PC-3 (cell line): ENCODE measurements around the gene ZNF277. TPM values are rescaled to one million over a fixed set of nuclear protein-coding genes. Genes with fewer than 3 reads are reported as not detected.

ENCODE experiments used
- ATAC-seq: fragments of 200-7000 bp; cut with Tn5 transposase; 2 replicates; pipeline ENCODE4 v1.9.1; 2020; ENCODE audit warnings: mild to moderate bottlenecking, moderate library complexity
- BruUV-seq: library from RNA; stranded (reverse); fragments of 400-500 nt; replicated peaks from 2 replicates; lab custom pipeline; 2021; lab: Mats Ljungman, UMichigan
- CTCF ChIA-PET: fragments of 300-600 bp; sonication (Branson Sonifier 250); formaldehyde crosslinking; loops from one replicate; lab custom pipeline; 2022; ENCODE audit warnings: antibody characterized with exemption; lab: Charles Lee
- POLR2A ChIA-PET: fragments of 300-600 bp; sonication (Branson Sonifier 250); formaldehyde crosslinking; loops from one replicate; lab custom pipeline; 2022; ENCODE audit warnings: antibody characterized with exemption; ENCODE audit not compliant: unreplicated experiment; lab: Charles Lee
- DNase-seq: peaks from one replicate; pipeline ENCODE4 v3.0.0-alpha.2; 2015
- H2AFZ ChIP-seq: fragments of 300-600 bp; sonication (generic); 2 replicates; pipeline ENCODE4 v1.6.0; 2016; ENCODE audit warnings: antibody characterized with exemption, low read length
- H3F3A ChIP-seq: fragments of 300-600 bp; sonication (generic); one replicate; pipeline ENCODE4 v1.6.0; 2017; ENCODE audit warnings: antibody characterized with exemption, low read length, control low read depth, mild to moderate bottlenecking; ENCODE audit not compliant: unreplicated experiment
- H3K27ac ChIP-seq: fragments of 300-600 bp; sonication (generic); 2 replicates; pipeline ENCODE4 v1.5.1; 2016; ENCODE audit warnings: mild to moderate bottlenecking, low read length
- H3K27me3 ChIP-seq: fragments of 300-600 bp; sonication (generic); 2 replicates; pipeline ENCODE4 v1.6.1; 2016; ENCODE audit warnings: low read length, mixed read lengths
- H3K36me3 ChIP-seq: fragments of 300-600 bp; sonication (generic); 2 replicates; pipeline ENCODE4 v1.6.1; 2016; ENCODE audit warnings: low read depth, mixed run types, low read length, mixed read lengths
- H3K4me1 ChIP-seq: fragments of 300-600 bp; sonication (generic); 2 replicates; pipeline ENCODE4 v1.5.1; 2016; ENCODE audit warnings: low read length; ENCODE audit not compliant: insufficient read depth
- H3K4me2 ChIP-seq: fragments of 300-600 bp; sonication (generic); 2 replicates; pipeline ENCODE4 v1.6.0; 2016; ENCODE audit warnings: low read length
- H3K4me3 ChIP-seq: fragments of 300-600 bp; sonication (generic); 2 replicates; pipeline ENCODE4 v1.5.1; 2016; ENCODE audit warnings: mild to moderate bottlenecking, low read length, mixed read lengths
- H3K79me2 ChIP-seq: fragments of 300-600 bp; sonication (generic); 2 replicates; pipeline ENCODE4 v1.6.1; 2017; ENCODE audit warnings: low read length, mixed read lengths
- H3K9ac ChIP-seq: fragments of 300-600 bp; sonication (generic); 2 replicates; pipeline ENCODE4 v1.6.0; 2016; ENCODE audit warnings: mild to moderate bottlenecking, low read length
- H3K9me2 ChIP-seq: fragments of 300-600 bp; sonication (generic); replicated peaks from 2 replicates; pipeline ENCODE4 v1.6.1; 2016; ENCODE audit warnings: mixed run types, low read length, mixed read lengths
- H3K9me3 ChIP-seq: fragments of 300-600 bp; sonication (generic); 2 replicates; pipeline ENCODE4 v1.6.1; 2016; ENCODE audit warnings: low read length, mixed read lengths
- H4K20me1 ChIP-seq: fragments of 300-600 bp; sonication (generic); 2 replicates; pipeline ENCODE4 v1.6.1; 2016; ENCODE audit warnings: low read length, mixed read lengths
- EZH2 ChIP-seq: fragments of 300-600 bp; sonication (generic); IDR thresholded peaks from one replicate; pipeline ENCODE4 v1.6.1; 2017; ENCODE audit warnings: antibody characterized with exemption, mild to moderate bottlenecking, low read length; ENCODE audit not compliant: unreplicated experiment
- EZH2phosphoT487 ChIP-seq: fragments of 300-600 bp; sonication (generic); IDR thresholded peaks from 2 replicates; pipeline ENCODE4 v1.6.1; 2018; ENCODE audit warnings: mild to moderate bottlenecking, antibody characterized with exemption, low read length, borderline replicate concordance
- intact Hi-C: fragments of 100-400 bp; cut with micrococcal nuclease; formaldehyde crosslinking; loops from 2 replicates; pipeline ENCODE4 v1.9.0; 2023
- total RNA-seq: library from RNA; depleted of rRNA; stranded (reverse); fragments of >200 nt; gene quantifications from 2 replicates; pipeline ENCODE4 v1.2.3, GENCODE V29; 2014
- TF ChIP-seq, protein P1 (sequence below): fragments of 300-600 bp; sonication (generic); conservative IDR thresholded peaks from 2 replicates; pipeline ENCODE4 v1.5.1; 2017; ENCODE audit warnings: antibody characterized with exemption, low read depth, mild to moderate bottlenecking, low read length

The ZNF277 gene
- total RNA-seq, 1 experiment from 2014 or later: 14.0 TPM

GRCh38 chr7:112173568-112173905, 33.0 kb upstream of the ZNF277 start:
- ChIA-PET POLR2A (no interaction called here), CTCF (no interaction called here)
- Histone ChIP-seq H3K79me2 (peaks cover 49% of the 10 kb centered on the region), H3K27ac (no peak overlapping the region), H3K4me2 (no peak overlapping the region), H3K9ac (no peak overlapping the region), H3K27me3 (no peaks in the 10 kb centered on the region), H4K20me1 (no peaks in the 10 kb centered on the region), H3K4me3 (no peak overlapping the region), H2AFZ (no peak overlapping the region), H3K36me3 (no peaks in the 10 kb centered on the region), H3K9me2 (no peaks in the 10 kb centered on the region), H3F3A (no peaks in the 10 kb centered on the region), H3K9me3 (no peaks in the 10 kb centered on the region), H3K4me1 (no peaks in the 10 kb centered on the region)
- DNase-seq: no peak
- no TSS peak for BruUV-seq
- TF ChIP-seq, protein P1, sequence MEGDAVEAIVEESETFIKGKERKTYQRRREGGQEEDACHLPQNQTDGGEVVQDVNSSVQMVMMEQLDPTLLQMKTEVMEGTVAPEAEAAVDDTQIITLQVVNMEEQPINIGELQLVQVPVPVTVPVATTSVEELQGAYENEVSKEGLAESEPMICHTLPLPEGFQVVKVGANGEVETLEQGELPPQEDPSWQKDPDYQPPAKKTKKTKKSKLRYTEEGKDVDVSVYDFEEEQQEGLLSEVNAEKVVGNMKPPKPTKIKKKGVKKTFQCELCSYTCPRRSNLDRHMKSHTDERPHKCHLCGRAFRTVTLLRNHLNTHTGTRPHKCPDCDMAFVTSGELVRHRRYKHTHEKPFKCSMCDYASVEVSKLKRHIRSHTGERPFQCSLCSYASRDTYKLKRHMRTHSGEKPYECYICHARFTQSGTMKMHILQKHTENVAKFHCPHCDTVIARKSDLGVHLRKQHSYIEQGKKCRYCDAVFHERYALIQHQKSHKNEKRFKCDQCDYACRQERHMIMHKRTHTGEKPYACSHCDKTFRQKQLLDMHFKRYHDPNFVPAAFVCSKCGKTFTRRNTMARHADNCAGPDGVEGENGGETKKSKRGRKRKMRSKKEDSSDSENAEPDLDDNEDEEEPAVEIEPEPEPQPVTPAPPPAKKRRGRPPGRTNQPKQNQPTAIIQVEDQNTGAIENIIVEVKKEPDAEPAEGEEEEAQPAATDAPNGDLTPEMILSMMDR: no peak
- TF ChIP-seq EZH2 (no peak), EZH2phosphoT487 (no peak)
- no peak for ATAC-seq
- intact Hi-C loops: no loop called here

GRCh38 chr7:112174192-112174591, 32.3 kb upstream of the ZNF277 start:
- H4K20me1 ChIP-seq: no peaks in the 10 kb centered on the region
- BruUV-seq: no TSS peak
- DNase-seq (no peak), ATAC-seq (no peak)
- H3K27ac ChIP-seq: no peak overlapping the region
- intact Hi-C loops: no loop called here
- no peak for TF ChIP-seq EZH2phosphoT487
- TF ChIP-seq EZH2: no peak
- TF ChIP-seq, protein P1: no peak
- H3K4me1 ChIP-seq: no peaks in the 10 kb centered on the region
- no peaks in the 10 kb centered on the region for H3K9me3 ChIP-seq
- no peaks in the 10 kb centered on the region for H3F3A ChIP-seq
- CTCF ChIA-PET: no interaction called here
- no peak overlapping the region for H3K4me3 ChIP-seq
- peaks cover 55% of the 10 kb centered on the region for H3K79me2 ChIP-seq
- no peaks in the 10 kb centered on the region for H3K27me3 ChIP-seq
- no peak overlapping the region for H2AFZ ChIP-seq
- no peaks in the 10 kb centered on the region for H3K9me2 ChIP-seq
- no peak overlapping the region for H3K4me2 ChIP-seq
- H3K9ac ChIP-seq: no peak overlapping the region
- no peaks in the 10 kb centered on the region for H3K36me3 ChIP-seq
- POLR2A ChIA-PET: no interaction called here

GRCh38 chr7:112176241-112176640, 30.3 kb upstream of the ZNF277 start:
- Histone ChIP-seq H3K27me3 (no peaks in the 10 kb centered on the region), H3K9me3 (no peaks in the 10 kb centered on the region), H2AFZ (no peak overlapping the region), H3K27ac (no peak overlapping the region), H3K9ac (no peak overlapping the region), H3K36me3 (no peaks in the 10 kb centered on the region), H4K20me1 (no peaks in the 10 kb centered on the region), H3K4me2 (no peak overlapping the region), H3K79me2 (peaks cover 62% of the 10 kb centered on the region), H3K9me2 (no peaks in the 10 kb centered on the region), H3F3A (no peaks in the 10 kb centered on the region), H3K4me3 (no peak overlapping the region), H3K4me1 (no peaks in the 10 kb centered on the region)
- no peak for DNase-seq
- TF ChIP-seq EZH2phosphoT487: no peak
- TF ChIP-seq, protein P1: no peak
- TF ChIP-seq EZH2: no peak
- CTCF ChIA-PET: no interaction called here
- ATAC-seq: no peak
- BruUV-seq: no TSS peak
- intact Hi-C loops: no loop called here
- POLR2A ChIA-PET: no interaction called here
